GM18519 (cell line): ENCODE results near the gene CSNK2B.

Experiments
- ATAC-seq: cut with Tn5 transposase; IDR thresholded peaks from one replicate; pipeline ENCODE4 v1.9.1; 2021; ENCODE audit warnings: mild to moderate bottlenecking, moderate library complexity; ENCODE audit not compliant: unreplicated experiment, low FRiP score

Gene CSNK2B

DNA sequence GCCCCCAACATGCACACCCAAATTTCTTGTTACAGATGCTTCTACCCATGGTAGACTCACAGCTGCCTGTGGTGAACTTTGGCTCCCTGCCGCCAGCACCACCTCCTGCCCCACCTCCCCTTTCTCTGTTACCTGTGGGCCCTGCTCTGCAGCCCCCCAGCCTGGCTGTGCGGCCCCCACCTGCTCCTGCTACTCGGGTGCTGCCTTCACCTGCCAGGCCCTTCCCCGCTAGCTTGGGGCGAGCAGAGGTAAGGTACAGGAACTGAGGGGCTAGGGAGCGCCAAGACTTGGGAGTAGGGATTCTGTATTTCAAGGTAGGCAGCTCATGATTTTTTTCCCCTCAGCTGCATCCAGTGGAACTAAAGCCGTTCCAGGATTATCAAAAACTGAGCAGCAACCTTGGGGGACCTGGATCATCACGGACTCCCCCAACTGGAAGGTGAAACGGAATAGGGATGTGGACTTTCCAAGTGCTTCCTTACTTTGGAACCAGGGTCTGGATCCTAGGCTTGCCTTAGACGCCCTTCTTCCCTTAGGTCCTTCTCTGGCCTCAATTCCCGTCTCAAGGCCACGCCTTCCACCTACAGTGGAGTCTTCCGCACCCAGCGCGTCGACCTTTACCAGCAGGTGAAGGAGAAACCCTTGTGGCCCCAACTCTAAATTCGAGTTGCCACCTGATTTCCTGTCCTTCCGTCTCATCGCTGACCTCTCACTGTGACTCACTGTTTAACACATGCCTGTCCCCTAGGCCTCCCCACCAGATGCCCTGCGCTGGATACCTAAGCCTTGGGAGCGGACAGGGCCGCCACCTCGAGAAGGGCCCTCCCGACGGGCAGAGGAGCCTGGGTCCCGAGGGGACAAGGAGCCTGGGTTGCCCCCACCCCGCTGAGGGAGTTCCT is 28.9 kb upstream of the CSNK2B start:
- ATAC-seq, result no peak

- no peak for ATAC-seq
Measured at GRCh38 chr6:31639043-31639442, 26.8 kb upstream of the CSNK2B start.

GRCh38 chr6:31639449-31639861 is 26.4 kb upstream of the CSNK2B start:
- ATAC-seq, result no peak

DNA sequence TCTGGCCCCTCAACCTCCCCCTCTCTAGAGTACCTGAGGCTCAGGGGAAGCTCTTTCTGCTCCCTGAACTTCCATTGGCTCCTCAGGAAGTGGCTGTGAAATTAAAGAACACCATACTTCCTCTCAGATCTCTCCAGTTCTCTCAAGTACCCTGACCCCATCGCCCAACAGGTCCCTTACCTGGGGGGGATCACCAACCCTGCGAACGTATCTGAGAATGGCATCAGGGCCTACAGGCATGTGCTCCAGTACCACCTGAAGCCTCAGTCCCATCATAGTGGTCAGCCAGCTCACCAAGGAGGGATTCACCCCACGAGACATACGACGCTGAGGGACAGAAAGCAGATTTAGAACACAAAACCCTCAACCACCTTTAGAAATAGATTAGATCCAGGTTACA is 25.3 kb upstream of the CSNK2B start:
- no peak for ATAC-seq

GRCh38 chr6:31641370-31641769 is 24.5 kb upstream of the CSNK2B start:
- no peak for ATAC-seq

GRCh38 chr6:31642798-31643570 is 22.9 kb upstream of the CSNK2B start:
- no peak for ATAC-seq

DNA sequence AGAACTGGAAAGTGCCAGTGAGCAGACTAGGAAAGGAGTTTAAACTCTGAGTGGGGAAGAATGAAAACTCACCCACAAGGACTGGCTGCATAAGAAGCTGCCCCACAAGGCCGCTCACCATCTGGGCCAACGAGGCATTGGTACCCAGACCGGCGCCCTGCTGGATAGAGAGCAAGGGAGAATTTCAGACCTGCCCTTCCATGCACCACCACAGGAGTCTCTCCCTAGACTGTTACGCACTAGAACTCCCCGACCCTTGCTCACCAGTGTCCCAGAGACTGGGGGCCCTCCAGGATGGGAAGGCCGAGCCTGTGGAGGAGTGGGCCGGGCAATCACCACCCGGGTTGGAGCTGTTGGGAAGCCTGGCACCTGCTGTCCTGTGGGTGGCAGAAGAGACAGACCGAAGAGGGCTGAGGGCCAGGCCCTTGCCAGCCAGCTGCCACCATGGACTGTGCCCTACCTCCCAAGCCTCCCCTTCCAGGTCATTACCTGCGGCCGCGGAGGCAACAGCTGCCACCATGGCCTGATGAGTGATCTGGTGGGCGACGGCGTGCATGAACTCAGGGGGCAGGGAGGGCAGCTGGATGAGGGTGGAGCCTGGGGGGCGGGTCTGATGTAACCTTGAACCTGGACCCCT is 21.9 kb upstream of the CSNK2B start:
- ATAC-seq, result no peak

- ATAC-seq, result no peak
Measured at GRCh38 chr6:31645325-31645724, 20.6 kb upstream of the CSNK2B start.

- ATAC-seq, result peak; percentile 25
Measured at GRCh38 chr6:31651602-31652191, 14.2 kb upstream of the CSNK2B start.

GRCh38 chr6:31652925-31653724 is 12.8 kb upstream of the CSNK2B start:
- peak; percentile 36 for ATAC-seq

DNA sequence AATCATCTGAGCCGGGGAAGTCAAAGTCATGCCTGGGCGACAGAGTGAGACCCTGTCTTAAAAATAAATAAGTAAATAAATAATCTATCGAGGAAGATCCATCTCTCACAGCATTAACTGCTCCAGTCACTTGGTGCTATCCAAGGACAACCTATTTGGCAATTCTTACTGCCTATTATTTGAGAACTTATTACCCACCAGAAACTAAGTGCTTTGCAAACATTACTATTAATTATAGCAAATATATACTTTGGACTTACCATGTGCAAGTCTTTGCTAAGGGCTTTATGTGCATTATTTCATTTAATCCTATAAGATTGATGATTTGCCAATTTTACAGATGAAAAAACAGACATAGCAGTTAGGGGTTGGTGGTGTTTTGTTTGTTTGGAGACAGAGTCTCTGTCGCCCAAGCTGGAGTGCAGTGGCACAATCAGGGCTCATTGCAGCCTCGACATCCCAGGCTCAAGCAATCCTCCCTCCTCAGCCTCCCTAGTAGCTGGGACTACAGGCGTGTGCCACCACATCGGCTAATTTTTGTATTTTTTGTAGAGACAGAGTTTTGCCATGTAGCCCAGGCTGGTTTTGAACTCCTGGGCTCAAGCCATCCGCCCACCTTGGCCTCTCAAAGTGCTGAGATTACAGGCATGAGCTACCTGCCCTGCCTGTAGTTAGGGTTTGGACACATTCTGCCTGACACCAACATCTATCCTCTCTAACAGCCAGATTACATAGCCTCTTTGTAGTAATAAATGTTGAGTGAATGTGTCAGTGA is 11.1 kb upstream of the CSNK2B start:
- no peak for ATAC-seq

DNA sequence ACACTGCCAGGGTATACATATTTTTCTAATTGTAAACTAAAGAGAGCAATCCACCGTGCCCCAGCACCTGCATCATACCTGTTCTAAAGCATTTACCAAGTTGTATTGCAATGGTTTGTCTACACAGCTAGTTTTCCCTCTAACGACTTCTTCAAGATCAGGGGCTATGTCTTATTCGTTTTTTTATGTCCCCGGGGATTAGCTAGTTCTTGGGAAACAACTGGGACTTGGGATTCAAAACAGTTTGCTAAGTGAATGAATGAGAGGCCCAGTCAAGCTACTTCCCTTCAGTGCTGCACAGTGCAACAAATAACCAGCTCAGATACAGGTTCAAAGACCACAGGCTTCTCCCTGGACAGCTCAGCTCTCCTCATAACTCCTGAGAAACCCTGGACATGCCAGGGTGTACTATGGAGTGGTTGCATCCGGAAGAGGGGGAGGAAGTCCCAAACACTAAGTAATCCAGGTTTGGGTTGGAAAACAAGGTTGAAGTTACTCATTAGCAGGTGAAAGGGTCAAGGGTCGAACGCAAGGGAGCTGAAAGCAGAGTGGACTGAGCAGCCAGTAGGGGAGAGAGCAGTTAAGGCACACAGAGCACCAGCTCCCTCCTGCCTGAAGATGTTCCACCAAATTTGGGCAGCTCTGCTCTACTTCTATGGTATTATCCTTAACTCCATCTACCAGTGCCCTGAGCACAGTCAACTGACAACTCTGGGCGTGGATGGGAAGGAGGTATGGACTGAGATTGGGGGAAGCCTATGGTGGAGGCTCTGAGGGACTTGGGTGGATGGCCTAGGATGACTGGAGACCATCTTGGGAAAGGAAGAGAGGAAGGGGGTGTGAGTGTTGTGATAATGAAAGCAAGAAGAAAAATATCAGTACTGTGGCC is 10.3 kb upstream of the CSNK2B start, which contains the start of gene APOM:
Gene APOM (plus strand): TSS at position 546 of the 889 bp plus-strand sequence. CDS start 73 bp downstream, at position 619.
- no peak for ATAC-seq

DNA sequence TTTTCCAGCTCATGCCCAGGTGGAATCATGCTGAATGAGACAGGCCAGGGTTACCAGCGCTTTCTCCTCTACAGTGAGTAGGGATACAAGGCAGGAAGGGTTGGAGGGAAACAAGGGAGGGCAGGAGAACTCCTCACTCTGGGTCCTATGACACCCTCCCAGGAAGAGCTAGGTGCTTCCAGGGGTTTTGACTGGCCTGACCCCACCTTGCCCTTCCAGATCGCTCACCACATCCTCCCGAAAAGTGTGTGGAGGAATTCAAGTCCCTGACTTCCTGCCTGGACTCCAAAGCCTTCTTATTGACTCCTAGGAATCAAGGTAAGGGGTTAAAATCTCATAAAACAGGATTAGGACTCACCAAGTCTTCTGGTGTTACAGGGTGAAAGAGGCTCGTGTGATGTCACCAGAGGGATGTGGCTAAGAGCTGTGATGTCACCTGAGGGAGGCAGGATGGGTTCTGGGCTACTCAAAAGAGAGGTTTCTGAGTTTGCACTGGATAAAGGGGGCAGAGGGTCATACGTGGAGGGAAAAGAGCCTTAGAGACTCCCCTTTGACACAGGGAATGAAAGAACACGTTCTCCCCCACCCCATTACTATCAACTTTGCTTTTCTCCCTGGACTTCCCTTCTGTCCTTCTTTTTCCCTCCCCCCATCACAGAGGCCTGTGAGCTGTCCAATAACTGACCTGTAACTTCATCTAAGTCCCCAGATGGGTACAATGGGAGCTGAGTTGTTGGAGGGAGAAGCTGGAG is 8.3 kb upstream of the CSNK2B start:
- no peak for ATAC-seq

DNA sequence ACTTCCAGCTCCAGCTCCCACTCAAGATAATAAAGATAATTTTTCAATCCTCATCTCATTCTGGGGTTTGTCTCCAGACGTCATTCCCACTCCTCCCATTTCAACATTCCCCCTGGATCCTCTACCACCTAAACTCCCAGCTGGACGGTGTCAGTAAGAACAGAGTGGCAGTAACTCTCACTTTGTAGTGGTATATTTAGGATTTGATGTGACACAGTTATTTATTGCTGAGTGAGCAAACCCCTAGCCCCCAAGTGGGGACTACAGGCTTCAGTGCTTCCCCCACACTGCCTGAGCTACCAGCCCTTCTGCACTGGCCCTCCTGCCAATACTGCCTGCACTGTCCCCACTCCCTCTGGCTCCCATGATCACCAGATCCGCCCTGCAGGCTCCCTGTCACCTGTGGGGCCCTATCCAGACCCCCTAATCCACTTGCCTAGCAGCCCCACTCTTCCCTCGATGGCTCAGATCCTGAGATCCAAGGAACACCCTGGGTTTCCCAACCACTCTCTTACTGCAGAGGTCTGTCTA is 7.7 kb upstream of the CSNK2B start:
- ATAC-seq, result no peak

DNA sequence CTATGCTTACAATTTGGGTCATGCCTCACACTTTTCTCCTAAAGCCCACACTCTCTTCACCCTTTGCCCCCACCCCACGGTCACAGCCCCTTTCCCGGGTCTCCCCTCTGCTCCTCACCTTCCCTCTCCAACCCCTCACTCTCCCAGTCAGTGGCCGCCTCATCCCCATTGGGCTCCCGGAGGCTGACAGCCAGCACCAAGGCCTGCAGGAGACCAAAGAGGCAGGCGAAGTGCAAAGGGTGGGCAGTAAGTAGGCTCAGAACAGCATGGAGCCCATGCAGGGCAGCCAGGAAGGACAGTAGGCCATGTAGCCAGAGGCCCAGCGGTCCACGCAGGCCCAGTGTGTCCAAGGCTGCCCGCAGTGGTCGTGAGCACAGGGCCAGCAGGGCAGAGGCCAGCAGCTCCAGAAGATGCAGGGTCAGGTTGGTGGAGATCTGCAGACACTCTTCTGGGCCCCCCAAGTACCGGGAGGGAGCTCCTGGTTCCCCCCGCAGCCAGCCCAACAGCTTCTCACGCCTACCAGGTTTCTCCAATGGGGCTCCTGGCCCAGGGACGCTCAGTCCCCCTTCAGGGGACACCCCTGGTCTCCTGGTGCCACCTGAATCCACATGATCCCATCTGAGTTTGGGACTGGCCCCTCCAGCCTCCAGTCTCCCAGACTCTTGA is 6.8 kb upstream of the CSNK2B start:
- no peak for ATAC-seq

- no peak for ATAC-seq
Measured at GRCh38 chr6:31659649-31660380, 6.1 kb upstream of the CSNK2B start.
